H1 (cell line): ENCODE data around the gene MCAT. TPM values are rescaled to one million over a fixed set of nuclear protein-coding genes. Genes with fewer than 3 reads are reported as not detected.

ENCODE experiments used
- KDM4A ChIP-seq: IDR thresholded peaks from one replicate; pipeline ENCODE4 v1.7.1; 2012; ENCODE audit warnings: low read depth, mild to moderate bottlenecking, moderate library complexity, low read length, inconsistent platforms; ENCODE audit not compliant: severe bottlenecking
- polyA plus RNA-seq, 7 experiments: library from polyadenylated mRNA; depleted of rRNA in 3 of 7; stranded (reverse) in 5 of 7; unstranded in 2 of 7; fragments of >200 nt in 5 of 7; fragments of 200-250 nt in 2 of 7; gene quantifications; 1 replicate in 5 of 7; 2 replicates in 1 of 7; 4 replicates in 1 of 7; pipeline versions ENCODE4 v1.2.1 to v1.2.3, GENCODE V29; 2011 to 2013; ENCODE audit warnings: missing spikeins in 2 of 7, mixed read lengths in 2 of 7
- total RNA-seq: library from RNA; stranded (reverse); fragmentation: NEBNext Ultra II Directional; extraction: Animal tissue kit (Norgen Biotek cat#: 25700); gene quantifications from 2 replicates; pipeline ENCODE4 v1.2.1, GENCODE V29; 2021

MCAT gene
- total and polyA plus RNA-seq, 2 of the 8 experiments (the other 6 are each of a cell fraction or from before 2014, with no cell fraction given), result 15.8 to 17.4 TPM

DNA sequence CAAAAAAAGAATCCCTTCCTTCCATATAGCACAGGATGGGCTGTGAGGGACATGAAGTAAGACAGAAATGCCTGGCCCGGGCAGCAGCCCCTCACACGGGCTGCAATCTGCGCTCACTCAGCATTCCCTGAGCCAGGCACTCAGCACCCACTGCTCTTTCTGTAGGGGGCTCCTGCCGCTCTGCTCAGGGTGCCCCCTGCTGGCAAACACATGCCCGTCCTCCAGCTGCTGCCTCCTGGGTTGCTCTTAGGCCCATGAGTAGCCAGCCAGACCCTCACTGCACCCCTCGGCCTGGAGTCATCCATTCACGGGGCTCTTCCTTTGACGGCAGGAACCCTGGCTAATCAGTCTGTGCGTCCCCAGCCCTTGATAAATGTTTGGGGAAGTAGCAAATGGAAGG, 6.9 kb downstream of the MCAT start (continued):
- TF ChIP-seq KDM4A, result no peak
